WTC11 (cell line): ENCODE measurements around the gene TRAPPC10.

Experiments
- AR ChIP-seq: fragments of 250-450 bp; sonication (Bioruptor Pico); IDR thresholded peaks from 2 replicates; pipeline ENCODE4 v1.9.0; 2021; ENCODE audit warnings: mild to moderate bottlenecking
- CTCF ChIP-seq: fragments of 200-600 bp; IDR thresholded peaks from 2 replicates; pipeline ENCODE4 v1.8.0; 2022; ENCODE audit warnings: antibody characterized with exemption
- GABPB1 ChIP-seq: sonication (generic); formaldehyde crosslinking; IDR thresholded peaks from 2 replicates; pipeline ENCODE4 v1.8.1; 2023; ENCODE audit warnings: mild to moderate bottlenecking, missing genetic modification reagents
- HMGXB4 ChIP-seq: sonication (generic); formaldehyde crosslinking; IDR thresholded peaks from 2 replicates; pipeline ENCODE4 v1.8.1; 2023; ENCODE audit warnings: mild to moderate bottlenecking, moderate library complexity, missing genetic modification reagents
- NFATC4 ChIP-seq: fragments of 250-450 bp; sonication (Bioruptor Pico); IDR thresholded peaks from 2 replicates; pipeline ENCODE4 v1.9.0; 2021; ENCODE audit warnings: mild to moderate bottlenecking
- PREB ChIP-seq: sonication (generic); formaldehyde crosslinking; IDR thresholded peaks from 2 replicates; pipeline ENCODE4 v1.8.1; 2022; ENCODE audit warnings: mild to moderate bottlenecking, missing genetic modification reagents, moderate library complexity, borderline replicate concordance
- RELA ChIP-seq: sonication (generic); formaldehyde crosslinking; IDR thresholded peaks from 2 replicates; pipeline ENCODE4 v1.8.1; 2022; ENCODE audit warnings: missing genetic modification reagents, mild to moderate bottlenecking, borderline replicate concordance
- TEAD4 ChIP-seq: sonication (generic); formaldehyde crosslinking; IDR thresholded peaks from 2 replicates; pipeline ENCODE4 v1.8.0; 2022; ENCODE audit warnings: mild to moderate bottlenecking, missing genetic modification reagents
- ZNF121 ChIP-seq: sonication (generic); formaldehyde crosslinking; IDR thresholded peaks from 2 replicates; pipeline ENCODE4 v1.8.0; 2023; ENCODE audit warnings: missing genetic modification reagents
- ZNF263 ChIP-seq: sonication (generic); formaldehyde crosslinking; IDR thresholded peaks from 2 replicates; pipeline ENCODE4 v1.8.1; 2022; ENCODE audit warnings: low read depth, mild to moderate bottlenecking, moderate library complexity, missing genetic modification reagents
- ZNF423 ChIP-seq: fragments of 250-450 bp; sonication (Bioruptor Pico); IDR thresholded peaks from 2 replicates; pipeline ENCODE4 v2.1.2; 2022; ENCODE audit warnings: mild to moderate bottlenecking, moderate library complexity
- ZNF512 ChIP-seq: sonication (generic); formaldehyde crosslinking; IDR thresholded peaks from 2 replicates; pipeline ENCODE4 v1.8.1; 2022; ENCODE audit warnings: missing genetic modification reagents, borderline replicate concordance
- TF ChIP-seq, protein P1 (sequence below): sonication (generic); formaldehyde crosslinking; IDR thresholded peaks from 2 replicates; pipeline ENCODE4 v1.8.1; 2022; ENCODE audit warnings: mild to moderate bottlenecking, moderate library complexity, missing genetic modification reagents

GRCh38 chr21:44018127-44018526, 6.0 kb downstream of the TRAPPC10 start:
- TF ChIP-seq GABPB1 (CRISPR knock-in tag) (no peak), CTCF (no peak), PREB (CRISPR knock-in tag) (no peak), NFATC4 (no peak), ZNF512 (CRISPR knock-in tag) (no peak), HMGXB4 (no peak), TEAD4 (CRISPR knock-in tag) (no peak), ZNF263 (CRISPR knock-in tag) (no peak), ZNF121 (CRISPR knock-in tag) (no peak), RELA (CRISPR knock-in tag) (no peak), ZNF423 (CRISPR knock-in tag) (no peak), AR (CRISPR knock-in tag) (no peak)
- TF ChIP-seq, protein P1, sequence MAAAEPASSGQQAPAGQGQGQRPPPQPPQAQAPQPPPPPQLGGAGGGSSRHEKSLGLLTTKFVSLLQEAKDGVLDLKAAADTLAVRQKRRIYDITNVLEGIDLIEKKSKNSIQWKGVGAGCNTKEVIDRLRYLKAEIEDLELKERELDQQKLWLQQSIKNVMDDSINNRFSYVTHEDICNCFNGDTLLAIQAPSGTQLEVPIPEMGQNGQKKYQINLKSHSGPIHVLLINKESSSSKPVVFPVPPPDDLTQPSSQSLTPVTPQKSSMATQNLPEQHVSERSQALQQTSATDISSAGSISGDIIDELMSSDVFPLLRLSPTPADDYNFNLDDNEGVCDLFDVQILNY (CRISPR knock-in tag), result no peak
